NCI-H187 treated with DMSO at 0.1 percent for 48 hours (cell line): Measurements from ENCODE around the gene PTPRU.

Experiments
- DNase-seq: peaks from one replicate; lab custom pipeline; 2025; lab: John Stamatoyannopoulos, UW

Gene PTPRU

GRCh38 chr1:29317916-29318530, 81.7 kb downstream of the PTPRU start:
- no peak for DNase-seq

- DNase-seq, result no peak
Measured at GRCh38 chr1:29318724-29319123, 82.4 kb downstream of the PTPRU start.

- DNase-seq, result no peak
Measured at GRCh38 chr1:29319300-29320110, 83.2 kb downstream of the PTPRU start.

GRCh38 chr1:29320156-29320940, 84.0 kb downstream of the PTPRU start:
- DNase-seq, result no peak

GRCh38 chr1:29321176-29321575, 84.9 kb downstream of the PTPRU start:
- no peak for DNase-seq

GRCh38 chr1:29322147-29322694, 85.9 kb downstream of the PTPRU start:
- no peak for DNase-seq

- no peak for DNase-seq
Measured at GRCh38 chr1:29322861-29323585, 86.7 kb downstream of the PTPRU start.

- DNase-seq, result no peak
Measured at GRCh38 chr1:29323636-29324035, 87.3 kb downstream of the PTPRU start.

GRCh38 chr1:29324202-29324601, 87.9 kb downstream of the PTPRU start:
- DNase-seq, result no peak

GRCh38 chr1:29324771-29325351, 88.5 kb downstream of the PTPRU start:
- DNase-seq, result no peak

GRCh38 chr1:29325675-29326074, 89.4 kb downstream of the PTPRU start:
- DNase-seq, result no peak

GRCh38 chr1:29326123-29326522, 89.8 kb downstream of the PTPRU start:
- DNase-seq, result no peak

- DNase-seq, result no peak
Measured at GRCh38 chr1:29327223-29327935, 91.1 kb downstream of the PTPRU start.

- DNase-seq, result no peak
Measured at GRCh38 chr1:29329022-29329775, 92.9 kb downstream of the PTPRU start.

GRCh38 chr1:29330089-29330488, 93.8 kb downstream of the PTPRU start:
- DNase-seq, result no peak

GRCh38 chr1:29330856-29331255, 94.5 kb downstream of the PTPRU start:
- DNase-seq, result no peak

GRCh38 chr1:29331309-29331708, 95.0 kb downstream of the PTPRU start:
- DNase-seq, result no peak

- DNase-seq, result no peak
Measured at GRCh38 chr1:29331729-29332128, 95.4 kb downstream of the PTPRU start.

- DNase-seq, result no peak
Measured at GRCh38 chr1:29332204-29332603, 95.9 kb downstream of the PTPRU start.

- no peak for DNase-seq
Measured at GRCh38 chr1:29333008-29333407, 96.7 kb downstream of the PTPRU start.
